ENCODE results near the gene DDO. TPM values are rescaled to one million over a fixed set of nuclear protein-coding genes. Genes with fewer than 3 reads are reported as not detected.

DDO gene, protein sequence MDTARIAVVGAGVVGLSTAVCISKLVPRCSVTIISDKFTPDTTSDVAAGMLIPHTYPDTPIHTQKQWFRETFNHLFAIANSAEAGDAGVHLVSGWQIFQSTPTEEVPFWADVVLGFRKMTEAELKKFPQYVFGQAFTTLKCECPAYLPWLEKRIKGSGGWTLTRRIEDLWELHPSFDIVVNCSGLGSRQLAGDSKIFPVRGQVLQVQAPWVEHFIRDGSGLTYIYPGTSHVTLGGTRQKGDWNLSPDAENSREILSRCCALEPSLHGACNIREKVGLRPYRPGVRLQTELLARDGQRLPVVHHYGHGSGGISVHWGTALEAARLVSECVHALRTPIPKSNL
- 5.6 TPM for total RNA-seq

DNA sequence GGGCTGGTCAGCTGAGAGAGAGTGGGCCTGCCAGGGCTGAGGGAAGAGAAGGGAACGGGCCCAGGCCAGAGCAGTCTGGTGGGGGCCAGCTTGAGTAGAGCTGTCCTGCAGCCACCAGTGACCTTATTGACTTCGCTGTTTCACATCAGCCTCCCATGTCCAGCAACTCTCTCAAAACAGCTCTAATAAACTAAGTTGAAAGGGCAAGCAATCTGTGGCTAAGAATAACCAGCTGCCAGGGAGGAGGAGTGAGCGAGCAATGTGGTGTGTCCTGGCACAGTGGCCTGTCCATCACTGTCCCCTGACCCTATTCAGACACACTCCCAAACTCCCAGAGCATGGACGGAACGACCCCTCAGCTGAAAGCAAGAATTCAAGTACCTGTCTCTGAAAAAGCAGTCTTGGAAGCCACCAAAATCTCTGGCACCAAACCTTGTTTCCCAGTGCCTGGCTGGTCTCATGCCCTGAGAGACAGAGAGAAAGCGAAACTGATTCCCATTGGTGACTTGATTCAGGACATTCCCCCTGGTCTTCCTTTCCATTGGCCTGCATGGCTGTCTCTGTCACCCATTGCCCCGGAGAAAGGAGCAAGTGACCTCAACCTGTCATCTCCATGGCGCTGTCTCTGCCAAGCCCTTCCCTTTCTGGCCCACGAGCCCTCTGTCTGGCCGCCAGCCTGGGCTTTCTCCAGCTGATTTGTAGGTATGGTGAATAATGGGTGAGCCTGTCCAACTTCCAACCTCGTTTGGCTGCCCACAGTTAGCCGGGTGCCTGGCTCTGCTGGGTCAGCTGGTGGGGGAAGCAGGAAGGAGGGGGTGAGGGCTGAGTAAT, at the start of gene DDO:
TSS of gene DDO (minus strand) at position 490 of the 831 bp plus-strand sequence. CDS start 2,113 bp downstream, outside the sequence.
- DNase-seq (ENCODE audit: low spot score), result peak; percentile 85

DNA sequence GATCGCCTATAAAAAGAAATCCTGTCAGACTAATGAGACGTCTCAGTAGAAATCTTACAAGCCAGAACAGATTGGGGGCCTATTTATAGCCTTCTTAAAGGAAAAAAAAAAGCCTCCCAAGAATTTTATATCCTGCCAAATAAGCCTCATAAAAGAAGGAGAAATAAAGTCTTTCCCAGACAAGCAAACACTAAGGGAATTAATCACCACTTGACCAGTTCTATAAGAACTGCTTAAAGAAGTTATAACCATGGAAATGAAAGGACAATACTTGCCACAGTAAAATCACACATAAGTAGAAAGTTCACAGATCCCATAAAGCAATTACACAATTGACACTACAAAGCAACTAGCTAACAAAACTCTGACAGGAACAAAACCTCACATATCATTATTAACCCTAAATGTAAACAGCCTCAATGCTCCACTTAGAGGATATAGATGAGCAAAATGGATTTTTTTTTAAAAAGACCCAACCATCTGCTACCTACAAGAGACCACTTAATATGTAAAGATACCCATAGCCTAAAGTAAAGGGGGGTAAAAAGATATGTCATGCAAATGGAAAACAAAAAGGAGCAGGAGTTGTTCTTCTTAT, 47.6 kb upstream of the DDO start:
- no peak for DNase-seq (ENCODE audit: low spot score)

DNA sequence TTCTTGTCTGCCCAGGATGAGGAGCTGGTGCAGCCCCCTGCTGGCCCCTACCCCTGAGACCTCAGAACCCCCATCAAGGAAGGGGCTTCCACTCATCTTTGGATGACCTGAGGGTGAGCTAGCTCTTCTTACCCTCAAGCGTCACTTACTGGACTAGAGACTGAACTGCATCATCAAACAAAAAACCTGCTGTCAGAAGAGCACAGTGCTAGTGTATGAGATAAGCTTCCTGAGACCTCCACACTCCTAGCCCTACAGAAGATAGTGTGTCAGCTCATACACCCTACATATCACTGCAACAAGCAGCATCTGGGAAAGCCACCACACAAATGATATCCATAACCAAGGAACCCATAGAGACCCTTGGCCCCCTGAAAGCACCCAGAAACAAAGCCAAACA, 46.0 kb upstream of the DDO start:
- no peak for DNase-seq (ENCODE audit: low spot score)

DNA sequence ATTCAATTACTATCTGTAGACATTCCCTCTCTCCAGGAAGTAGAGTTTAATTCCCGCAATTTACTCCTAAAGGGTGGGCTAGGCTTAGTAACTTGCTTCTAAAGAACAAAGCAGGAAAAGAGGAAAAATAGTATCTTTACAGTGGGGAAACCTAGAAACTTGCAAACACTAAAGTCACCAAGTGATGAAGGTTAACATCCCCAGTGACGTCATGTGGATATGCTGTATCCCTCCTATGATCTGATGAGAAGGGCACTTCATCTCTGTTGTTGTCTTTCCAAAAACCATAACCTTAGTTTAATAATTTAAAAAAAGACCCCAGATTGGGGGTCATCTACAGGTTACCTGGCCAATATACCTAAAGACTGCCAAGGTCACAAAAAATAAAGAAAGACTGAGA, 43.8 kb upstream of the DDO start:
- DNase-seq (ENCODE audit: low spot score), result no peak

DNA sequence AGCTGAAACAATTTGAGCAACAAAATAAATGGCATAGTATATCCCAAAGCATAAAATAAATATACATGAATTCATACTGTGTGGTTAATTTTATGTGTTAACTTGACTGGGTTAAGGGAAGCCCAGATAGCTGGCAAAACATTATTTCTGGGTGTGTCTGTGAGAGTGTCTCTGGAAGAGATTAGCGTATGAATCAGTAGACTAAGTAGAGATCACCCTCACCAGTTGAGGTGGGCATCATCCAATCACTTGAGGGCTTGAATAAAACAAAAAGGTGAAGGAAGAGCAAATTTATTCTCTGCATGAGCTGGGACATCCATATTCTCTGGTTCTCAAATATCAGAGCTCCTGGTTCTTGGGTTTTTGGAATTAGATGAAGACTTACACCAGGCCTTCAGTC, 43.1 kb upstream of the DDO start:
- no peak for DNase-seq (ENCODE audit: low spot score)

DNA sequence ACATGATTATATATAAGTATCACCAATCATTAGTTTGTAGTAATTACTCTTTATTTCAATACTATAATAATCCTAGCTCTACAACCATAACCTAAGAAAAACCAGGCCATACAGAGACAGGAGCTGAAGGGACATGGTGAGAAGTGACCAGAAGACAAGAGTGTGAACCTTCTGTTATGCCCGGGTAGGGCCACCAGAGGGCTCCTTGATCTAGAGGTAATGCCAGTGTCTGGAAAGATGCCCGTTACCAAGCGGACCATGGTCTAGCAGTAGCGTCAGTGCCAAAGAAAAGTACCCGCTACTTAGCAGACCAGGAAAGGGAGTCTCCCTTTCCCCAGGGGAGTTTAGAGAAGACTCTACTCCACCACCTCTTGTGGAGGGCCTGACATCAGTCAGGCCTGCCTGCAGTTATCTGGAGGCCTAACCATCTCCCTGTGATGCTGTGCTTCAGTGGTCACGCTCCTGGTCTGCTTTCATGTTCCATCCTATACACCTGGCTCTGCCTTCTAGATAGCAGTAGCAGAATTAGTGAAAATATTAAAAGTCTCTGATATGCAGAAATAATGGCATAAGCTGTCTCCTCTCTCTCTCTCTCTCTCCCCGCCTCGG, 42.3 kb upstream of the DDO start:
- peak; percentile 57 for DNase-seq (ENCODE audit: low spot score)

DNA sequence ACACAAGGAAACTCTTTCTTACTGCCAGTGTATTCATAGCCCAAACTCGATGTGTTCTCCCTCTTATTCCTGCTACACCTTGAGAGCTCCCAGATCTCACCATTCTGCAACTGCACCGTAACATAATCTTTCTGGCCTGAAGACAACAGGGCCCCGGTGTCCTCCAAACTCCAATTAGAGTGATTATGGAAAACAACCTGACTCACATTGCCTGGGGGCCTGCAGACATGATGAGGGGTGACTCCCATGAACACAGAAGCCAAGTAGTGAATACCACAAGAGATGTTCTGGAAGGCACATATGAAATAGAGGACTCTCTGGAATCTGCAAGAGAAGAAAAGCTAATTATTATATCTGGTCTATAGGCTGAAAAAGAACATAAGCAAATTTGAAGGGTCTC, 41.3 kb upstream of the DDO start:
- DNase-seq (ENCODE audit: low spot score), result no peak

DNA sequence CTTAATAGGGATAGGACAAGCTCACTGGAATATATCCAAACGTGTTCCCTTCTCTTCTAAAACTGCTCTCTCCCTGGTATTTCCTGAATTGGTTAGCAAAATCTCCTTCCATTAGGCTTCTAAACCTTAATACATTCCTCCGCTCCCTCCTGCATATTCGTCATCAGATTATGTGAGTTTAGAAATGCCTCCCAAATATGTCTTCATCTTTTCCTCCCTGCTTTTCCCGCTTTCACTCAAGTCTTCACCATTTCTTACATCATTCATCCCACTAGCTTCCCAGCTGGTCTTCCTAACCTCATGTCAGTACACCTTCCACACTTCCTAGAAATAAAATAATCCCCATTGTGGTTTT, 34.1 kb upstream of the DDO start:
- no peak for DNase-seq (ENCODE audit: low spot score)

DNA sequence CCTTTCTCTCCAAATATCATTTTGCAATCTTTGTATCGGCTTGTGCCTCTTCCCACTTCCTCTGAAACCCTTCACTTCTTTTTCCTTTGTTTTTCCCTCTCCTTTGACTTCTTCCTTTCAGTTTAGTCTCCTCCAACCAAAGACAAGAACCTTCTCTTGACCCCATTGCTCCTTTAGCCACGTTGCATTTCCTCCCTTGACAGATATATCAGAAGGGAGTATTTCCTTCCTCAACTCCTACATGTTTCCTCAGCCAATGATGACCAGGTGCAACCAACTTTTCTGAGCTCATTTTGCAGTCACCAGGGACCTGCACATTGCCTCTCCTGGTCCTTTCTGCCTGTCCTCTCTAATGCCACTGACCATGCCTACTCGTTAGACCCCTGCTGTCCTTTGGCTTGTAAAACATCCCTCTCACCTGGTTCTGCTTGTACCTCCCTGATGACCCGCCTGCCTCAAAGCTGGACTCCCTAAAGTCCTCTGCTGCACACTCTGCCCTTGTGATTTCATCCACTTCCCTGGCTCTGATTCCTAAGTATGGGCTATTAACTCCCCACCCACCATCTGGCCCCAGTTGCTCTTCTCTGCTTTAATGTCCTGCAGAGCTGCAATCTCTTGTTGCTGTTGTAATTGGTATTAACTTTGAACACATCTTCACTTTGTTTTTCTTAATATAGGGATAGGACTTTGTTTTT, 33.6 kb upstream of the DDO start:
- DNase-seq (ENCODE audit: low spot score), result no peak

DNA sequence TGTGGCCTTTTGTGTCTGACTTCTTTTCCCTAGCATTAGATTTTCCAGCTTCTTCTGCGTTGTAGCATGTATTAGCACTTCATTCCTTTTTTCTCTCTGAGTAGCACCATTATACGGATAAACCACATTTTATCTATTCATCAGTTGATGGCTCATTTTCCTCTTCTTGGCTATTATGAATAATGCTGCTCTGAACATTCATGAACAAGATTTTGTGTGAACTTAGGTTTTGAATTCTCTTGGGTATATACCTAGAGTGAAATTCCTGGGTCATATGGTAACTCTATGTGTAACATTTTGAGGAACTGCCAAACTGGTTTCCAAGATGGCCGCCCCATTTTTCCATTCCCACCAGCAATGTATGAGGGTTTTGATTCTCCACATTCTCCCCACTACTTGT, 32.4 kb upstream of the DDO start:
- DNase-seq (ENCODE audit: low spot score), result no peak

DNA sequence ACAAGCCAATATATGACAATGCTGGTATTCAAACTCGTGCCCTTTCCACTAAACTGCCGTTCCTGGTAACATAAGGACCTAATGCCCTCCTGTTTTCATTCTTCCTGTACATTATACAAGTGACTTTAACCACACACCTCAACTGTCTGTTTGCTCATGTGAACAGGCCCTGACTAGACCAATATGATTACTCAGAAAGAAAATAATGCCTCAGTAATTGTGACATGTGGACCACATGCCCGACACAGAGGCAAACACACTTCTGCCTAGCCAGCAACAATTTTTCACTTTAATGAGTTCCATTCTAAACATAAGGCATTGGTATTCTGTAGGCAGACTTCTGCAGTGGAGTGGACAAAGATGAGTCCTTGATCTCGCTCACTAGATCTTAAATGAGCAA, 31.0 kb upstream of the DDO start:
- no peak for DNase-seq (ENCODE audit: low spot score)

DNA sequence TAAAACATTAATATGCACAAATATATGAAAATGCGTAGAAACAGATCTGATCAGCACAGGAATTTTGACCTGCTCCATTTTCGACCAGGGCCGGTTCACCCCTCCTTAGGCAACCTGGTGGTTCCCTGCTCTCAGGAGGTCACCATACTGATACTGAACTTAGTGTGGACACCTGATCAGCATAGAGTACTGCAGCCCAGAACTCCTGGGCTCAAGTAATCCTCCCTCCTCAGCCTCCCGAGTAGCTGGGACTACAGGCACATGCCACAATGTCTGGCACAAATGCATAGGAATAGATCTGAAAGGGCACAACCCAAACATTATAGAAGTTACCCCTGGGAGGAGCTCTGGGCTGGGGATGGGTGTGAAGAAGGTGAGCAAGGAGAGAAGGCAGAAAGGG, 24.7 kb upstream of the DDO start:
- no peak for DNase-seq (ENCODE audit: low spot score)

DNA sequence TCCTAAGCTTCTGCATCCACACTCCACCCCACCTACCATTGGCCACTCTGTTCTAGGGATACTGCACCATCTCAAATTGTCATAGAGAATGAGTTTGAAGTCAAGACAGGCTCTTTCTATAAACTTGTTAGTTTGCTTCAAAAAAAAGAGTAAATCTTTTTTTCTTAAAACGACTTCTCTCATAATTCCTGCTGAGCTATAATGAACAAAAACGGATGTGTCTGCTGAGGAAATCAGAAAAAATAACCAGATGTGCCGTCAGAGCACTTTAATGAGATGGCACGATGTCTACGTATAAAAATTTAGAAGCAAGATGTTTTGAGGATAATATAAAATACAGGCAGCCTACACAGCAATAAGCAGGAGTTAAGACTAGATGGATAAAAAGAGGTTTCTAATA, 24.0 kb upstream of the DDO start:
- DNase-seq (ENCODE audit: low spot score), result no peak

DNA sequence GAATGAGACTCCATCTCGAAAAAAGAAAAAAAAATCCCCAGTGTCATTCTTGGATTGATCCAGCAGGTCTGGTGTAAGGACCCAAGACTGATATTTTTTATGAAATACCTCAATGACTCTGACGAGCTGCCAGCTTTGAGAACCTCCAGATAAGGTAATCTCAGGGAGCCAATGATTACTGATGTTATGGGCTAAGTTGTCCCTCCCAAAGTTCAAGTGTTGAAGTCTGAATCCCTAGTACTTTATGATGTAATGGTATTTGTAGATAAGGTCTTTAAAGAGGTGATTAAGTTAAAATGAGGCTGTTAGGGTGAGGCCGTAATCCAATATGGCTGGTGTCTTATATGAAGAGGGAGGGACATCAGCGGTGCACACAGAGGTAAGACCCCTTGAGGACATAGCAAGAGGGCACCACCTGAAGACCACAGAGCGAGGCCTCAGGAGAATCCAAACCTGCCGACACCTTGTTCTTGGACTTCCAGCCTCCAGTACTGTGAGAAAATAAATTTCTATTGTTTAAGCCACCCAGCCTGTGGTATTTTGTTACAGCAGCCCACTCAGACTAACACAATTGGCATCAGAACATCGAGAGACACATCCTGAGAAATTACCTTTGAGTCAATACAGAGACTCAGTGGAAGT, 19.7 kb upstream of the DDO start:
- no peak for DNase-seq (ENCODE audit: low spot score)

DNA sequence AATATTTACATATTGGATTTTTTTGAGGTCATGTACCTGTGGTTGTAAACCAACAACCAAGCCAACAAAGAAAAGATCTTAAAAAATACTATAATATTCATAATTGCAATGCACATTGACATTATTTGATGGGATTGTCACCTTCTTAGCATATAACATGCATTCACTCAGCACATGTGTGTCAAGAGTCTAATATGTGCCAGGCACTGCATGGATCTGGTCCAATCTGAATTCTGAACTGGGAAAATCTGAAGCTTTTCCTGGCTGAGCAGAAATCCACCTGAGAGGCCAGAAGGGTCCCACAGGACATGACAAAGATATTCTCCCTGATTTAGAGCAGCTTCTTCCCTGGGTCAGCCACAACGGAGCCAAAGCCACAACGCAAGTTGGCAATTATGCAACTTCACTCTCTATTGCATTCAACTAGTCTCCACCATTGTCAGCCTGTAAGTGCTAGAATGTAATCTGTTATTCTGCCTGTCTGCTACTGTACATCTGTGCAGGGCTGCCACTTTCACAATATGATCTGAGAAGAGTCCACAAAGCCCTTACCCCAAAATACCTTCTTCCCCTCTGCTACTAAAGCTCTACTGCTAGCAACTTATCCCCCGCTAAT, 17.0 kb upstream of the DDO start:
- DNase-seq (ENCODE audit: low spot score), result no peak

DNA sequence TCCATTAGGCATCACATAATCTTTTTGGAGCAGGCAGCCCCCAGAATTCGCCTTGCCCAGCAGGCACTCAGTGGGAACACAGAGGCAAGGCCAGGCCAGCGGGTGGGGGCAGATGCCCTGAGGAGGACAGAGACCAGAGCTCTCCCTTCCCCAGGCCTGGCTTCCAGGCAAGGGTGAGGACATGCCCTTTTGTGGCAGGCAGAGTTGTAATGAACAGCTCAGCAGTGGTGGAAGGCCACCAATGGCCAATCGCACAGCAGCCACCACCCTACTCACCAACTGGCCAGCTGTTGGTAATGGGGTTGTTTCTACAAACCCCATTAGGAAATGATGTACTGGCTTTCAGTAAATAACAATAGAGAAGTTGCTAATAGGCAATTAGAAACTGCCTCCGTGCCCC, 15.4 kb upstream of the DDO start:
- no peak for DNase-seq (ENCODE audit: low spot score)

DNA sequence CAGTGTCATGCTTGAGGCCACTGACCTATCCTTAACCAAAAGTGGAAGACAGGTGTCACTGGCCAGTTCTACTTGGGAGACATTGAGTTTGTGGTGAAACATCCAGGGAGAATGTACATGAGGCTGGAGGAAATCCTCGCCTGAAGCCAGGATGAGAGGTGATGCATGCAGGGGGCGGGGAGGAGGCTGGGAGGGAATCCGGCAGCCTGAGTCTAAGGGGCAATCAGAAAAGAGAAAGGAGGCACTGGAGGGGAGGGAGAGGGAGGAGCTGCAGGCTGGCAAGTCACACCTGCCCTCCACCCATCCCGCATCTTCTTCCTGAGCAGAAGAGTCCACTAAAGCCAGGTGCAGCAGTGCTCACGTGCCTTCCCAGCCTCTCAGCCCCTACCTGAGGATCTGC, 14.9 kb upstream of the DDO start:
- no peak for DNase-seq (ENCODE audit: low spot score)

DNA sequence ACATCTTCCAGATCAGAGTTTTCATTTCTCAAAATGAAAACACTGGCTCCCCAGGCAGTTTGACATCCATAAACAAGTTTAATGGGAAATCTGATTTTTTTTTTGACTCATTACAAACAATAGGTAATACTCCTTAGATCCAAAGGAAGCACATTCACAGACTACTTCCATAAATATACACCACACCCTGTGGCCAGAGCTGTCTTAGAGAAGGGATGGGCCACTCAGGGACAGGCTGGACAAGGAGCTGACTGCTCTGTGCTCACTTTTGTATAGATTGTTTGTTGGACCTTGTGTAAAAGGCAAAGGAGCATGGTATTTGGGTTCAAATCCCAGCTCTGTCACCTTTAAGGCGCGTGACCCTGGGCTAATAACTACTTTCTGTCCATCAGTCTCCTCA, 12.8 kb upstream of the DDO start:
- DNase-seq (ENCODE audit: low spot score), result no peak

DNA sequence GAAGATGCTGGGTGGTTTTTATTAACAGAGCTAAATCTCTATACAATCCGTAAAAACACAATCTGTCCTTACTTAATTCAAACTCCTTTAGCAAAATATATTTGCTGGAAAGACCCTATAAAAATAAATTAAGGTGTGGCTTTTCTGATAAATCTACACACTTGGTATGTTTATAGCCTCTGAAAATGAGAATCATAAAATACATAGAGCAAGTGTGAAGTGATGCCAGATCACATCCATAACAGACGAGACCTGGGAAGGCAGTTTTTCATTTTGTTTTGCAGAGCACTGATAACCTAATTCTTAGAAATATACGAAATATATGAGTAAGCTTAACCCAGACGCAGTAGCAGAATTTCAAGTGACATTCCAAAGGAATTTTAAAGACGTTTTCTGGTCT, 10.4 kb upstream of the DDO start:
- no peak for DNase-seq (ENCODE audit: low spot score)

DNA sequence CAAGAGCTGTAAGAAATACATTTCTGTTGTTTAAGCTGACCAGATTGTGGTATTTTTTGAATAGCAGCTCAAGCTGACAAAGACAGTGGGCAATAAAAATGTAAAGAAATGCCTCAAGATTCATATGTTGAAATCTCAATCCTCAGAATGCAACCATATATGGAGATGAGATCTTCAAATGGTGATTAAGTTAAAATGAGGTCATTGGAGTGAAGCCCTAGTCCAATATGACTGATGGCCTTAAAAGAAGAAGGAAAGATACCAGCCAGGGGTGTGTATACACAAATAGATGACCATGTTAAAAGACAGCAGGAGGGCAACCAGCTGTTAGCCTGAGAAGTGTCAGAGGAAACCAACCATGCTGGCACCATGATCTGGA, 7.1 kb upstream of the DDO start:
- DNase-seq (ENCODE audit: low spot score), result no peak

All from mucosa of gallbladder (tissue), 1 donor.